MM.1S (cell line): ENCODE data around the gene MICALL2.
A peak's percentile ranks its signal among the peaks of the same experiment; 100 is the strongest.

Source experiments
- DNase-seq: peaks from one replicate; pipeline ENCODE4 v3.0.0-alpha.2; 2015
- H2AFZ ChIP-seq: fragments of 300-600 bp; sonication (generic); 2 replicates; pipeline ENCODE4 v1.6.0; 2016; ENCODE audit warnings: antibody characterized with exemption, low read length
- H3F3A ChIP-seq: fragments of 300-600 bp; sonication (generic); 2 replicates; pipeline ENCODE4 v1.6.1; 2016; ENCODE audit warnings: mild to moderate bottlenecking, antibody characterized with exemption, low read length, moderate library complexity, mixed read lengths; ENCODE audit not compliant: insufficient read depth
- H3K27ac ChIP-seq: fragments of 300-600 bp; sonication (generic); 2 replicates; pipeline ENCODE4 v1.5.1; 2016; ENCODE audit warnings: mild to moderate bottlenecking, low read length
- H3K27me3 ChIP-seq: fragments of 300-600 bp; sonication (generic); replicated peaks from 2 replicates; pipeline ENCODE4 v1.6.0; 2016; ENCODE audit warnings: low read length; ENCODE audit not compliant: insufficient read depth
- H3K36me3 ChIP-seq: fragments of 300-600 bp; sonication (generic); replicated peaks from 2 replicates; pipeline ENCODE4 v1.6.1; 2016; ENCODE audit warnings: mild to moderate bottlenecking, low read length, mixed read lengths; ENCODE audit not compliant: insufficient read depth
- H3K4me1 ChIP-seq: fragments of 300-600 bp; sonication (generic); 2 replicates; pipeline ENCODE4 v1.6.1; 2016; ENCODE audit warnings: low read length, mixed read lengths
- H3K4me2 ChIP-seq: fragments of 300-600 bp; sonication (generic); 2 replicates; pipeline ENCODE4 v1.6.0; 2016; ENCODE audit warnings: low read depth, low read length
- H3K4me3 ChIP-seq: fragments of 300-600 bp; sonication (generic); 2 replicates; pipeline ENCODE4 v1.5.1; 2016; ENCODE audit warnings: low read length, mixed read lengths
- H3K79me2 ChIP-seq: fragments of 300-600 bp; sonication (generic); 2 replicates; pipeline ENCODE4 v1.6.1; 2016; ENCODE audit warnings: mixed run types, low read length, mixed read lengths
- H3K9ac ChIP-seq: fragments of 300-600 bp; sonication (generic); 2 replicates; pipeline ENCODE4 v1.6.1; 2016; ENCODE audit warnings: low read length, mixed read lengths
- H3K9me2 ChIP-seq: fragments of 300-600 bp; sonication (generic); replicated peaks from 2 replicates; pipeline ENCODE4 v1.6.1; 2016; ENCODE audit warnings: mild to moderate bottlenecking, low read length, mixed read lengths; ENCODE audit not compliant: insufficient read depth
- H3K9me3 ChIP-seq: fragments of 300-600 bp; sonication (generic); replicated peaks from 2 replicates; pipeline ENCODE4 v1.6.1; 2016; ENCODE audit warnings: mild to moderate bottlenecking, low read length, mixed read lengths; ENCODE audit not compliant: insufficient read depth
- H4K20me1 ChIP-seq: fragments of 300-600 bp; sonication (generic); 2 replicates; pipeline ENCODE4 v1.6.1; 2016; ENCODE audit warnings: mild to moderate bottlenecking, low read length, moderate library complexity, mixed read lengths; ENCODE audit not compliant: insufficient read depth
- CTCF ChIP-seq: fragments of 300-600 bp; sonication (generic); IDR thresholded peaks from 2 replicates; pipeline ENCODE4 v1.5.1; 2016; ENCODE audit warnings: antibody characterized with exemption, low read length, mixed read lengths
- EZH2 ChIP-seq: fragments of 300-600 bp; sonication (generic); optimal IDR thresholded peaks from 2 replicates; pipeline ENCODE3; 2017; ENCODE audit warnings: low read depth, mild to moderate bottlenecking, antibody characterized with exemption, low read length, mixed read lengths
- EZH2phosphoT487 ChIP-seq: fragments of 300-600 bp; sonication (generic); IDR thresholded peaks from 2 replicates; pipeline ENCODE4 v1.6.1; 2018; ENCODE audit warnings: antibody characterized with exemption, low read length

MICALL2 gene

GRCh38 chr7:1458683-1459511, at the start of gene MICALL2:
MICALL2 (minus strand) TSS chr7:1459470; CDS start chr7:1459326, 144 bp downstream.
- Histone ChIP-seq H4K20me1 (no peaks in the 10 kb centered on the region), H3K27ac (no peak within 1 kb of the TSS), H3K4me2 (peak within 1 kb of the TSS; percentile 97), H3K4me3 (peak within 1 kb of the TSS; percentile 73), H3K27me3 (no peaks in the 10 kb centered on the region), H3K36me3 (no peaks in the 10 kb centered on the region), H3K9me2 (no peaks in the 10 kb centered on the region), H3K9me3 (no peaks in the 10 kb centered on the region), H3F3A (peaks cover 11% of the 10 kb centered on the region; the same call in 1 of the 2 replicates), H2AFZ (peak within 1 kb of the TSS; percentile 85), H3K9ac (peak within 1 kb of the TSS; percentile 62), H3K4me1 (peaks cover 24% of the 10 kb centered on the region; the same call in 1 of the 2 replicates), H3K79me2 (peaks cover 8% of the 10 kb centered on the region)
- TF ChIP-seq EZH2 = no peak
- TF ChIP-seq EZH2phosphoT487 = no peak
- TF ChIP-seq CTCF = no peak
- no peak for DNase-seq

- H3K4me3 ChIP-seq = no peak overlapping the region
- H3K27ac ChIP-seq = no peak overlapping the region
- peaks cover 13% of the 10 kb centered on the region; the same call in 1 of the 2 replicates for H3K27me3 ChIP-seq
- H3F3A ChIP-seq = peaks cover 8% of the 10 kb centered on the region; the same call in 1 of the 2 replicates
- TF ChIP-seq EZH2phosphoT487 (no peak), EZH2 (no peak), CTCF (no peak)
- H3K9ac ChIP-seq = no peak overlapping the region
- peak; percentile 24 for DNase-seq
- H3K9me2 ChIP-seq = no peaks in the 10 kb centered on the region
- H3K9me3 ChIP-seq = no peaks in the 10 kb centered on the region
- H3K79me2 ChIP-seq = peaks cover 9% of the 10 kb centered on the region
- H2AFZ ChIP-seq = no peak overlapping the region
- no peaks in the 10 kb centered on the region for H4K20me1 ChIP-seq
- H3K36me3 ChIP-seq = no peaks in the 10 kb centered on the region
- H3K4me2 ChIP-seq = no peak overlapping the region
- peaks cover 5% of the 10 kb centered on the region for H3K4me1 ChIP-seq
Measured at GRCh38 chr7:1508277-1508758, 49.0 kb upstream of the MICALL2 start.

DNA sequence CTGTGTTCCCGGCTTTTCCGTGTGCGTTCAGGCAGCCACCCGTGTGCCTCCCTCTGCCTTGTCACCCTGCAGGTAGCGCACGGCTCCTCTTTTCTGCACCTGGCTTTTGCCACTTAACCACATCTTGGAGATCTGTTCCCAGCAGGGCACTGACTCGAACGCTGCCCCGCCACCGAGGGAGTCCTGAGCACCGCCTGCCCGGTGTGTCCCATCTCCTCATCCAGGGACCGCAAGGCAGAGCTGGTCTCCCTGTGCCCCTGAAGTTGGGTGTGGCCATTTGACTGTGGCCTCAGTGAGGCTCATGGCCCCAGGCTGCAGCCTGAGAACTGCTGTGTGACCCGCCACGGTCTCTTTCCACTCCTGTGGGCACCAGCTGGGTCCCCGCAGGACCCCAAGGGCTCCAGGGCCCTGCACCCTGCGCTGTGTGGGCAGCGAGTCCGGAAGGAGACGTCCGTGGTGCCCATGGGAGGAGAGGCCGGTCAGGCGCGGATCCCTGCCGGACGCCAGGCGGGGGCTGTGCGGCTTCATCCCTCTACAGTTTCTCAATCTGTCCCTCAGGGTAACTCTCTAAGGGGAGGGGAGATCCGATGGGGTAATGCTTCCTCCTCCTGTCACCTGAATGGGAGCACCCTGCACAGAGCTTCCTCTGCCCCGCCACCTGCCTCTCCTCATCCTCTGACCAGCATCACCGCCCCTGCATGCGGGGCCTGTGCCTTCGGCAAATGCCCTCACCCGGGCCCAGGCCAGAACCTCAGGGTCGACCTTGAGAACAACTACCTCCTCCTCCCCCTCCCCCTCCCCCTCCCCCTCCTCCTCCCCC, 46.7 kb upstream of the MICALL2 start:
- DNase-seq = no peak
- H3K9ac ChIP-seq = no peak overlapping the region
- peak overlapping the region; percentile 19; the same call in 1 of the 2 replicates for H3K4me2 ChIP-seq
- H3K36me3 ChIP-seq = no peaks in the 10 kb centered on the region
- TF ChIP-seq EZH2phosphoT487 (no peak), EZH2 (no peak), CTCF (no peak)
- 0 out of 2 replicates have a peak, but pooled peaks cover under 1% of the 10 kb centered on the region for H3K27me3 ChIP-seq
- H3F3A ChIP-seq = peaks cover 8% of the 10 kb centered on the region; the same call in 1 of the 2 replicates
- no peaks in the 10 kb centered on the region for H3K9me3 ChIP-seq
- H4K20me1 ChIP-seq = no peaks in the 10 kb centered on the region
- H2AFZ ChIP-seq = no peak overlapping the region
- no peak overlapping the region for H3K27ac ChIP-seq
- no peaks in the 10 kb centered on the region for H3K9me2 ChIP-seq
- H3K79me2 ChIP-seq = peaks cover 30% of the 10 kb centered on the region
- peaks cover 9% of the 10 kb centered on the region; the same call in 1 of the 2 replicates for H3K4me1 ChIP-seq
- H3K4me3 ChIP-seq = no peak overlapping the region
